Measurements from ENCODE around the gene NFKBIB. TPM values are rescaled to one million over a fixed set of nuclear protein-coding genes. Genes with fewer than 3 reads are reported as not detected.

NFKBIB gene
- total RNA-seq, 1 experiment from 2014 or later = 43.7 TPM

GRCh38 chr19:38911388-38912001 is 11.7 kb downstream of the NFKBIB start:
- TF ChIP-seq EZH2phosphoT487 (IDR thresholded peaks at IDR 0.05; ENCODE audit: borderline replicate concordance, low read length) (no peak), EZH2 (IDR thresholded peaks at IDR 0.05; ENCODE audit: low read length, unreplicated experiment) (no peak)
- TF ChIP-seq, protein P1, sequence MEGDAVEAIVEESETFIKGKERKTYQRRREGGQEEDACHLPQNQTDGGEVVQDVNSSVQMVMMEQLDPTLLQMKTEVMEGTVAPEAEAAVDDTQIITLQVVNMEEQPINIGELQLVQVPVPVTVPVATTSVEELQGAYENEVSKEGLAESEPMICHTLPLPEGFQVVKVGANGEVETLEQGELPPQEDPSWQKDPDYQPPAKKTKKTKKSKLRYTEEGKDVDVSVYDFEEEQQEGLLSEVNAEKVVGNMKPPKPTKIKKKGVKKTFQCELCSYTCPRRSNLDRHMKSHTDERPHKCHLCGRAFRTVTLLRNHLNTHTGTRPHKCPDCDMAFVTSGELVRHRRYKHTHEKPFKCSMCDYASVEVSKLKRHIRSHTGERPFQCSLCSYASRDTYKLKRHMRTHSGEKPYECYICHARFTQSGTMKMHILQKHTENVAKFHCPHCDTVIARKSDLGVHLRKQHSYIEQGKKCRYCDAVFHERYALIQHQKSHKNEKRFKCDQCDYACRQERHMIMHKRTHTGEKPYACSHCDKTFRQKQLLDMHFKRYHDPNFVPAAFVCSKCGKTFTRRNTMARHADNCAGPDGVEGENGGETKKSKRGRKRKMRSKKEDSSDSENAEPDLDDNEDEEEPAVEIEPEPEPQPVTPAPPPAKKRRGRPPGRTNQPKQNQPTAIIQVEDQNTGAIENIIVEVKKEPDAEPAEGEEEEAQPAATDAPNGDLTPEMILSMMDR (conservative IDR thresholded peaks at IDR 0.05; ENCODE audit: low read depth, low read length) = no peak
- no peak for ATAC-seq
- H3K4me3 ChIP-seq (ENCODE audit: low read length) = no peak overlapping the region
- H3K4me2 ChIP-seq (ENCODE audit: low read length) = no peak overlapping the region
- H3K27me3 ChIP-seq (ENCODE audit: low read length) = no peaks in the 10 kb centered on the region
- no TSS peak for BruUV-seq (replicated peaks)
- intact Hi-C loops (cut with micrococcal nuclease) = no loop called here
- no peak for DNase-seq
- H3K9me3 ChIP-seq (ENCODE audit: low read length) = no peaks in the 10 kb centered on the region
- H3K27ac ChIP-seq (ENCODE audit: low read length) = no peak overlapping the region
- no peaks in the 10 kb centered on the region for H3K79me2 ChIP-seq (ENCODE audit: low read length)
- H3K9me2 ChIP-seq (replicated peaks; ENCODE audit: low read length) = no peaks in the 10 kb centered on the region
- no peak overlapping the region for H3K9ac ChIP-seq (ENCODE audit: low read length)
- H3K4me1 ChIP-seq (ENCODE audit: insufficient read depth, low read length) = no peaks in the 10 kb centered on the region
- no peaks in the 10 kb centered on the region for H4K20me1 ChIP-seq (ENCODE audit: low read length)
- H3F3A ChIP-seq (ENCODE audit: low read length, unreplicated experiment) = no peaks in the 10 kb centered on the region
- ChIA-PET POLR2A (ENCODE audit: unreplicated experiment) (no interaction called here), CTCF (no interaction called here)
- H3K36me3 ChIP-seq (ENCODE audit: low read depth, low read length) = no peaks in the 10 kb centered on the region
- no peak overlapping the region for H2AFZ ChIP-seq (ENCODE audit: low read length)

DNA sequence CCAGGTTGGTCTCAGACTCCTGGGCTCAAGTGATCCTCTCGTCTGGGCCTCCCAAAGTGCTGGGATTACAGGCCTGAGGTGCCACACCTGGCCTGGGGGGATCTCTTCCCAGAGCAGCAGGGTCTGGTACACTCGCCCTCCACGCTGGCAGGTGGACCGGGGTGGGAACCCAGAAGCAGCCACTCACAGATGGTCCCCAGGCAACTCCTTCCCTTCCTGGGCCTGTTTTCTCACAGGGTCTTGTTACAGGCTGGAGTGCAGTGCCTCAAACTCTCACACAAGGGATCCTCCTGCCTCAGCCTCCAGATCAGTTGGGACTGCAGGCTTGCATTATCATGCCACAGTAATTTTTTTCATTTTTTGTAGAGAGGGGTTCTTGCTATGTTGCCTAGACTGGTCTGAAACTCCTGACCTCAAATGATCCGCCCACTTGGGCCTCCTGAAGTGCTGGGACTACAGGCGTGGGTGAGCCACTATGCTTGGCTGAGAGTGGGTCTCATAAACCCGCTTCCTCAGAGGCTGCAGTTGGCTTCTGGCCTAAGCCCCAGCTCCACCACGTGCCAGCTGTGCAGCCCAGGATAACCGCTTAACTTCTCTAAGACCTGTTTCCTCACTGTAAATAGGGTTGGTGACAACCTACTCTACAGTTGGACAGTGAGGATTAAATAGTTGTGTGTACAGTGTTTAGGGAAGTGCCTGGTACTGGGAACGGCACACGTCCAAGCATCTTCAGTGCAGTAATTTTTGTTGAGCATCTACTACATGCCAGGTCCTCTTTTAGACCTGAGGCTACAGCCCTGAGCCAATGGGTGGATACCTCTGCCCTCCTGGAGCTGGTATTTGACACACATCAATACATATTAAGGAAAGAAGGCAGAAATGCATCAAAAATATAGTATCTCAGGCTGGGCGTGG is 13.1 kb downstream of the NFKBIB start:
- no peak overlapping the region for H3K4me3 ChIP-seq (ENCODE audit: low read length)
- H3K9ac ChIP-seq (ENCODE audit: low read length) = no peak overlapping the region
- intact Hi-C loops (cut with micrococcal nuclease) = no loop called here
- H3K79me2 ChIP-seq (ENCODE audit: low read length) = no peaks in the 10 kb centered on the region
- H3K27ac ChIP-seq (ENCODE audit: low read length) = no peak overlapping the region
- CTCF ChIA-PET = no interaction called here
- no peaks in the 10 kb centered on the region for H3K9me3 ChIP-seq (ENCODE audit: low read length)
- POLR2A ChIA-PET (ENCODE audit: unreplicated experiment) = no interaction called here
- H4K20me1 ChIP-seq (ENCODE audit: low read length) = no peaks in the 10 kb centered on the region
- DNase-seq (no peak), ATAC-seq (no peak)
- H3K36me3 ChIP-seq (ENCODE audit: low read depth, low read length) = no peaks in the 10 kb centered on the region
- H3K27me3 ChIP-seq (ENCODE audit: low read length) = no peaks in the 10 kb centered on the region
- H2AFZ ChIP-seq (ENCODE audit: low read length) = no peak overlapping the region
- no TSS peak for BruUV-seq (replicated peaks)
- no peak overlapping the region for H3K4me2 ChIP-seq (ENCODE audit: low read length)
- H3K9me2 ChIP-seq (replicated peaks; ENCODE audit: low read length) = no peaks in the 10 kb centered on the region
- H3F3A ChIP-seq (ENCODE audit: low read length, unreplicated experiment) = no peaks in the 10 kb centered on the region
- TF ChIP-seq EZH2 (IDR thresholded peaks at IDR 0.05; ENCODE audit: low read length, unreplicated experiment) (no peak), EZH2phosphoT487 (IDR thresholded peaks at IDR 0.05; ENCODE audit: borderline replicate concordance, low read length) (no peak)
- TF ChIP-seq, protein P1 (conservative IDR thresholded peaks at IDR 0.05; ENCODE audit: low read depth, low read length) = no peak
- no peaks in the 10 kb centered on the region for H3K4me1 ChIP-seq (ENCODE audit: insufficient read depth, low read length)

GRCh38 chr19:38913958-38914357 is 14.2 kb downstream of the NFKBIB start:
- ATAC-seq (no peak), DNase-seq (no peak)
- H3K27ac ChIP-seq (ENCODE audit: low read length) = no peak overlapping the region
- H3K4me1 ChIP-seq (ENCODE audit: insufficient read depth, low read length) = no peaks in the 10 kb centered on the region
- POLR2A ChIA-PET (ENCODE audit: unreplicated experiment) = no interaction called here
- H3K36me3 ChIP-seq (ENCODE audit: low read depth, low read length) = no peaks in the 10 kb centered on the region
- no peaks in the 10 kb centered on the region for H3K9me3 ChIP-seq (ENCODE audit: low read length)
- H3K9ac ChIP-seq (ENCODE audit: low read length) = no peak overlapping the region
- no peaks in the 10 kb centered on the region for H3F3A ChIP-seq (ENCODE audit: low read length, unreplicated experiment)
- intact Hi-C loops (cut with micrococcal nuclease) = no loop called here
- no TSS peak for BruUV-seq (replicated peaks)
- no peak overlapping the region for H3K4me3 ChIP-seq (ENCODE audit: low read length)
- CTCF ChIA-PET = no interaction called here
- H3K4me2 ChIP-seq (ENCODE audit: low read length) = no peak overlapping the region
- H4K20me1 ChIP-seq (ENCODE audit: low read length) = no peaks in the 10 kb centered on the region
- no peaks in the 10 kb centered on the region for H3K27me3 ChIP-seq (ENCODE audit: low read length)
- H3K9me2 ChIP-seq (replicated peaks; ENCODE audit: low read length) = no peaks in the 10 kb centered on the region
- H3K79me2 ChIP-seq (ENCODE audit: low read length) = no peaks in the 10 kb centered on the region
- no peak overlapping the region for H2AFZ ChIP-seq (ENCODE audit: low read length)
- TF ChIP-seq EZH2phosphoT487 (IDR thresholded peaks at IDR 0.05; ENCODE audit: borderline replicate concordance, low read length) = no peak

Data from PC-3 (cell line).